ENCODE data around the gene EPHB3. TPM values are rescaled to one million over a fixed set of nuclear protein-coding genes. Genes with fewer than 3 reads are reported as not detected.
A peak's percentile ranks its signal among the peaks of the same experiment; 100 is the strongest.

Gene EPHB3
- total RNA-seq: under 1 TPM; 0.10 to 0.24 (median 0.12) TPM

GRCh38 chr3:184561061-184561912, at the start of gene EPHB3:
Gene EPHB3, plus strand, starts transcription at chr3:184561785. Its CDS starts 451 bp downstream, at chr3:184562236.
- Histone ChIP-seq H3K27me3 (peaks cover 0 to 7% (median 7%) of the 10 kb centered on the region in 3 donors), H3K4me3 (peak within 1 kb of the TSS; percentile 47 to 77 (median 63)), H3K36me3 (no peaks in the 10 kb centered on the region), H3K4me1 (peaks cover 13 to 15% of the 10 kb centered on the region in 2 donors), H3K27ac (peak within 1 kb of the TSS in 3 of 4 donors; percentile 18 to 44 (median 28)), H3K9me3 (no peaks in the 10 kb centered on the region)
- ATAC-seq (peak; percentile 93), DNase-seq (peak; percentile 94 to 98)
- intact Hi-C loops (cut with DNase I; ENCODE audit: low total_unique reads): loop anchor here (1.0 kb wide), 2 partner anchors 166 to 216 kb away; no protein-coding TSS in a partner anchor
- TF ChIP-seq POLR2A (IDR thresholded peaks at IDR 0.05) (peak; percentile 60 to 89), CTCF (IDR thresholded peaks at IDR 0.05 in 4 of 5, conservative IDR thresholded peaks at IDR 0.05 in 1 of 5) (peak; percentile 97 to 99 (median 98))
- in situ Hi-C loops (cut with MboI; ENCODE audit: low sequenced_read_pairs in 4 of 4): no loop called here

- Histone ChIP-seq H3K4me3 (no peak overlapping the region), H3K36me3 (no peaks in the 10 kb centered on the region), H3K9me3 (no peaks in the 10 kb centered on the region), H3K4me1 (peaks cover 4 to 5% of the 10 kb centered on the region in 2 donors), H3K27me3 (peaks cover 19 to 30% (median 25%) of the 10 kb centered on the region in 3 donors), H3K27ac (no peak overlapping the region)
- intact Hi-C loops (cut with DNase I; ENCODE audit: low total_unique reads) (loop anchor here (1.0 kb wide), 2 partner anchors 32 to 141 kb away; no protein-coding TSS in a partner anchor), in situ Hi-C loops (cut with MboI; ENCODE audit: low sequenced_read_pairs in 4 of 4) (loop anchor here (5.0 to 10.0 kb wide), 2 partner anchors 138 to 140 kb away; partner anchors contain the start of gene THPO (in 3 of the 4))
- TF ChIP-seq POLR2A (IDR thresholded peaks at IDR 0.05) (no peak), CTCF (IDR thresholded peaks at IDR 0.05 in 4 of 5, conservative IDR thresholded peaks at IDR 0.05 in 1 of 5) (no peak)
- ATAC-seq: no peak
- no peak for DNase-seq
Observed at GRCh38 chr3:184512621-184513020, 49.0 kb upstream of the EPHB3 start.

GRCh38 chr3:184513276-184514170, 48.1 kb upstream of the EPHB3 start:
- peak; percentile 98 to 99 for ATAC-seq
- Histone ChIP-seq H3K4me3 (peak overlapping the region; percentile 41 to 64 (median 52)), H3K27me3 (peaks cover 19 to 37% (median 22%) of the 10 kb centered on the region in 3 donors), H3K9me3 (no peaks in the 10 kb centered on the region), H3K4me1 (peaks cover 4 to 5% of the 10 kb centered on the region in 2 donors), H3K27ac (peak overlapping the region in 1 of 4 donors; percentile 28), H3K36me3 (no peaks in the 10 kb centered on the region)
- intact Hi-C loops (cut with DNase I; ENCODE audit: low total_unique reads) (loop anchor here (1.0 kb wide), 2 partner anchors 31 to 142 kb away; no protein-coding TSS in a partner anchor), in situ Hi-C loops (cut with MboI; ENCODE audit: low sequenced_read_pairs in 4 of 4) (loop anchor here (5.0 to 10.0 kb wide), 2 partner anchors 139 to 141 kb away; partner anchors contain the start of gene THPO (in 3 of the 4))
- peak; percentile 69 for DNase-seq
- TF ChIP-seq CTCF (IDR thresholded peaks at IDR 0.05 in 4 of 5, conservative IDR thresholded peaks at IDR 0.05 in 1 of 5) (peak; percentile 72 to 92 (median 88)), POLR2A (IDR thresholded peaks at IDR 0.05) (no peak)

GRCh38 chr3:184514171-184514490, 47.5 kb upstream of the EPHB3 start:
- Histone ChIP-seq H3K27me3 (peaks cover 19 to 37% (median 22%) of the 10 kb centered on the region in 3 donors), H3K4me1 (peaks cover 4 to 5% of the 10 kb centered on the region in 2 donors), H3K36me3 (no peaks in the 10 kb centered on the region), H3K27ac (peak overlapping the region in 1 of 4 donors; percentile 28), H3K9me3 (no peaks in the 10 kb centered on the region), H3K4me3 (peak overlapping the region; percentile 41 to 64 (median 52))
- TF ChIP-seq POLR2A (IDR thresholded peaks at IDR 0.05): no peak
- TF ChIP-seq CTCF (IDR thresholded peaks at IDR 0.05 in 4 of 5, conservative IDR thresholded peaks at IDR 0.05 in 1 of 5): no peak
- peak in 1 of 2 donors; percentile 32 for ATAC-seq
- in situ Hi-C loops (cut with MboI; ENCODE audit: low sequenced_read_pairs in 4 of 4): loop anchor here (5.0 to 10.0 kb wide), 2 partner anchors 139 to 142 kb away; partner anchors contain the start of gene THPO (in 3 of the 4)
- DNase-seq: no peak
- intact Hi-C loops (cut with DNase I; ENCODE audit: low total_unique reads): no loop called here

Measured in gastrocnemius medialis (tissue), 4 donors.